Erythroblast (primary cell): ENCODE measurements around the gene RNF141.

Experiments
- GATA1 ChIP-seq: IDR thresholded peaks from 2 replicates; pipeline ENCODE4 v1.6.1; 2011; ENCODE audit warnings: low read depth, mild to moderate bottlenecking, control low read depth, low read length, moderate library complexity
- POLR2A ChIP-seq: IDR thresholded peaks from 2 replicates; pipeline ENCODE4 v1.6.1; 2011; ENCODE audit warnings: mild to moderate bottlenecking, low read length

GRCh38 chr11:10564030-10564429 is 23.0 kb upstream of the RNF141 start:
- TF ChIP-seq POLR2A (no peak), GATA1 (no peak)
